Brain microvascular endothelial cell (primary cell): Measurements from ENCODE around the gene MYOCD.
A peak's percentile ranks its signal among the peaks of the same experiment; 100 is the strongest.

ENCODE experiments used
- DNase-seq: peaks from one replicate; pipeline ENCODE4 v3.0.0-alpha.2; 2020
- H3K27ac ChIP-seq: fragments of 250-450 bp; sonication (Bioruptor Pico); 2 replicates; pipeline ENCODE4 v1.5.1; 2020; ENCODE audit warnings: mild to moderate bottlenecking, moderate library complexity
- H3K27me3 ChIP-seq: fragments of 250-450 bp; sonication (Bioruptor Pico); replicated peaks from 2 replicates; pipeline ENCODE4 v1.5.1; 2020; ENCODE audit warnings: mild to moderate bottlenecking
- H3K36me3 ChIP-seq: fragments of 250-450 bp; sonication (Bioruptor Pico); replicated peaks from 2 replicates; pipeline ENCODE4 v1.5.1; 2020; ENCODE audit warnings: mild to moderate bottlenecking
- H3K4me3 ChIP-seq: 2 replicates; pipeline ENCODE4 v1.5.1; 2011; ENCODE audit warnings: low read depth, mild to moderate bottlenecking, control low read depth, low read length, moderate library complexity
- in situ Hi-C: cut with HindIII; loops from 2 replicates; pipeline ENCODE4 v1.10.0; 2017; ENCODE audit warnings: low sequenced_read_pairs, low pct_ligation_motif_present
- TF ChIP-seq, protein P1 (sequence below): IDR thresholded peaks from 2 replicates; pipeline ENCODE4 v1.5.1; 2011; ENCODE audit warnings: low read depth, mild to moderate bottlenecking, moderate library complexity, low read length, control low read depth, inconsistent platforms; ENCODE audit errors: missing control alignments

Gene MYOCD

GRCh38 chr17:12744298-12744697 is 78.6 kb downstream of the MYOCD start:
- DNase-seq, result no peak
- Histone ChIP-seq H3K27ac (no peak overlapping the region), H3K36me3 (no peaks in the 10 kb centered on the region), H3K27me3 (no peaks in the 10 kb centered on the region), H3K4me3 (no peak overlapping the region)
- TF ChIP-seq, protein P1, sequence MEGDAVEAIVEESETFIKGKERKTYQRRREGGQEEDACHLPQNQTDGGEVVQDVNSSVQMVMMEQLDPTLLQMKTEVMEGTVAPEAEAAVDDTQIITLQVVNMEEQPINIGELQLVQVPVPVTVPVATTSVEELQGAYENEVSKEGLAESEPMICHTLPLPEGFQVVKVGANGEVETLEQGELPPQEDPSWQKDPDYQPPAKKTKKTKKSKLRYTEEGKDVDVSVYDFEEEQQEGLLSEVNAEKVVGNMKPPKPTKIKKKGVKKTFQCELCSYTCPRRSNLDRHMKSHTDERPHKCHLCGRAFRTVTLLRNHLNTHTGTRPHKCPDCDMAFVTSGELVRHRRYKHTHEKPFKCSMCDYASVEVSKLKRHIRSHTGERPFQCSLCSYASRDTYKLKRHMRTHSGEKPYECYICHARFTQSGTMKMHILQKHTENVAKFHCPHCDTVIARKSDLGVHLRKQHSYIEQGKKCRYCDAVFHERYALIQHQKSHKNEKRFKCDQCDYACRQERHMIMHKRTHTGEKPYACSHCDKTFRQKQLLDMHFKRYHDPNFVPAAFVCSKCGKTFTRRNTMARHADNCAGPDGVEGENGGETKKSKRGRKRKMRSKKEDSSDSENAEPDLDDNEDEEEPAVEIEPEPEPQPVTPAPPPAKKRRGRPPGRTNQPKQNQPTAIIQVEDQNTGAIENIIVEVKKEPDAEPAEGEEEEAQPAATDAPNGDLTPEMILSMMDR, result no peak
- in situ Hi-C loops, result no loop called here

DNA sequence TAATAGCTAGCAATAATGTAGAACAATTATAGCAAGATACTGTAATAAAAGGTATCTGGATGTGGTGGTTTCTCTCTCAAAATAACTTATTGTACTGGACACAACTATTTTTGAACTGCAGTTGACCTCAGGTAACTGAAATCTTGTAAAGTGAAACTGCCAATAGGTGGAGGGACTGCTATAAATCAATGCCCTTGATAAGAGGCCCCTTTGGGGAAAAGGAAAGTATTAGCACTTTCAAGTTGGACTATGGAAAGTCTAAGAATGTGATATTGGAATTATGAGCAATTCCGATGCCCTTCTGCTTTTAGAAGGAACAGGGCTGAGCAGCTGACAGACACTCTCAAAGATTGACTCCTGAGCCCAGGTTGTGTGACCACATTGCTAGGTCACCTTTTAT is 79.1 kb downstream of the MYOCD start:
- Histone ChIP-seq H3K27me3 (no peaks in the 10 kb centered on the region), H3K36me3 (no peaks in the 10 kb centered on the region), H3K4me3 (no peak overlapping the region), H3K27ac (no peak overlapping the region)
- no peak for DNase-seq
- TF ChIP-seq, protein P1, result no peak
- in situ Hi-C loops, result no loop called here

DNA sequence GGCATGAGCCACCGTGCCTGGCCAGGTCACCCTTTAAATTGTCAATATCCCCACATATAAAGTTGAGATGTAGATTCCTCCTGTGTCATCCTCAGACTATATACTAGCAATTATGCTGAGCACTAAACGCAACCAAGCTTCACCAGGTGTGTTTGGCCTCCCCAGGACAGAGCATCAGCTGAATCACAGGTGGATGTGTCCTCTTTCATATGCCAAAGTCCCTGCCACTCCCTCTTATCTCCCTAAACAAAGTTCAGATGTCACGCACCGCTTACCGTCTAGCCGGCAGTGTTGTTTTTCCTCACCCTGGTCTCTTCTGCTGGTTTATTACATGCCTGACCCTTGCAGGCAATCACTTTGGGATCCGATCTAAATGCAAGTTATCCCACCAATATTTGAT is 79.8 kb downstream of the MYOCD start:
- no peaks in the 10 kb centered on the region for H3K27me3 ChIP-seq
- TF ChIP-seq, protein P1, result no peak
- H3K4me3 ChIP-seq, result no peak overlapping the region
- DNase-seq, result no peak
- no peak overlapping the region for H3K27ac ChIP-seq
- no peaks in the 10 kb centered on the region for H3K36me3 ChIP-seq
- in situ Hi-C loops, result no loop called here

GRCh38 chr17:12756786-12757185 is 91.1 kb downstream of the MYOCD start:
- no peaks in the 10 kb centered on the region for H3K27me3 ChIP-seq
- no peaks in the 10 kb centered on the region for H3K36me3 ChIP-seq
- DNase-seq, result peak; percentile 36
- peak overlapping the region; percentile 15 for H3K27ac ChIP-seq
- H3K4me3 ChIP-seq, result no peak overlapping the region
- in situ Hi-C loops, result no loop called here
- TF ChIP-seq, protein P1, result no peak

GRCh38 chr17:12759090-12759489 is 93.4 kb downstream of the MYOCD start:
- no peak overlapping the region for H3K27ac ChIP-seq
- no peak overlapping the region for H3K4me3 ChIP-seq
- TF ChIP-seq, protein P1, result no peak
- DNase-seq, result no peak
- no peaks in the 10 kb centered on the region for H3K36me3 ChIP-seq
- in situ Hi-C loops, result no loop called here
- H3K27me3 ChIP-seq, result no peaks in the 10 kb centered on the region

DNA sequence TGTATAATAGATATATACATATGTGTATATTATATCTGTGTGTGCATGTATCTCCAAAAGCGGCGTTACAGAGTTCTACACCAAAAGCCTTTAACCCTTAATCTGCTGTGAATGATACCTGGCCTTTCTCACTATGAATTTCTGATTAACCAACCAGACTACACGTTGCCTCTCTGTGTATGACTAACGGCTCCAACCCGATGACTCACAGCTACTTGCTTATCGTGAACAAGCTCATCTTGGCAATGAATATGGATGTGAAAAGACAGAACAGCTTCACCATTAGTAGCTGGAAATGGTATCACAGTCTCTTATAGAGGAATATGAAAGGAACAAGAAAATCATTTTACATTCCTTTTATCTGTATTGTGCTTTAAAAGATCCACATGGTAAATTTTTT is 99.9 kb downstream of the MYOCD start:
- Histone ChIP-seq H3K4me3 (no peak overlapping the region), H3K27ac (no peak overlapping the region), H3K27me3 (no peaks in the 10 kb centered on the region), H3K36me3 (no peaks in the 10 kb centered on the region)
- in situ Hi-C loops, result no loop called here
- peak; percentile 94 for DNase-seq
- TF ChIP-seq, protein P1, result no peak
